Esophagus muscularis mucosa (tissue), 4 donors: ENCODE measurements around the gene SLC22A17.

ENCODE experiments used
- CTCF ChIP-seq, 3 experiments: fragments of 200-600 bp in 2 of 3; fragments of 450-650 bp in 1 of 3; sonication (generic) in 2 of 3; IDR thresholded peaks; one replicate each; pipeline ENCODE4 v1.5.1; 2017 to 2019; ENCODE audit warnings: antibody characterized with exemption in 3 of 3, mild to moderate bottlenecking in 2 of 3, moderate library complexity in 1 of 3
- EP300 ChIP-seq: sonication (generic); formaldehyde crosslinking; IDR thresholded peaks from one replicate; pipeline ENCODE4 v1.6.1; 2017; ENCODE audit warnings: antibody characterized with exemption
- POLR2AphosphoS5 ChIP-seq, 2 donors: sonication (generic); formaldehyde crosslinking; IDR thresholded peaks; one replicate each; pipeline ENCODE4 v1.6.1; 2017; ENCODE audit warnings: antibody characterized with exemption in 2 of 2

GRCh38 chr14:23345987-23346692, 6.5 kb downstream of the SLC22A17 start:
- TF ChIP-seq CTCF (IDR thresholded peaks at IDR 0.05): no peak
- TF ChIP-seq POLR2AphosphoS5 (IDR thresholded peaks at IDR 0.05): no peak
- no peak for TF ChIP-seq EP300
